Measurements from ENCODE around the gene CCSAP.

Gene CCSAP

GRCh38 chr1:229286099-229286766 is 56.6 kb downstream of the CCSAP start:
- no peak for DNase-seq (ENCODE audit: low read depth)

GRCh38 chr1:229285440-229285839 is 57.4 kb downstream of the CCSAP start:
- no peak for DNase-seq (ENCODE audit: low read depth)

- DNase-seq (ENCODE audit: low read depth) = no peak
Observed at GRCh38 chr1:229284887-229285286, 58.0 kb downstream of the CCSAP start.

- no peak for DNase-seq (ENCODE audit: low read depth)
Observed at GRCh38 chr1:229283183-229283611, 59.6 kb downstream of the CCSAP start.

DNA sequence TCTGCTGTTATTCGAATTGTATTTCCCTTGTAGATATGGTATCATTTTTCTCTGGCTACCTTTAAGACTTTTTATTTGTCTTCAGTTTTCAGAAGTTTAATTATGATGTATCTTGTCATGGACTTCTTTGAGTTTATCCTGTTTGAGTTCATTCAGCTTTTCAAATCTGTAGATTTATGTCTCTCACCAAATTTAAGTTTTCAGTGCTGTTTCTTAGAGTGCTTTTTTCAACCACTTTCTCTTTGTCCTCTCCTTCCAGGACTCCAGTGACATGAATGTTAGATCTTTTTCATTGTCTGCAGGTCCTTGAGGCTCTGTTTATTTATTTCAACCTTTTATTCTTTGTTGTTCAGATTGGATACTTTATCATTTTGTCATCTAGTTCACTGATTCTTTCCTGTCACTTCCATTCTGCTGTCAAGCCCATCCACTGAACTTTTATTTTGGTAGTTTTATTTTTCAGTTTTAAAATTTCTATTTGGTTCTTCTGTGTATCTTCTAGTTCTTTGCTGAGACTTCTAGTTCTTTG is 60.5 kb downstream of the CCSAP start:
- DNase-seq (ENCODE audit: low read depth) = no peak

GRCh38 chr1:229281339-229281926 is 61.4 kb downstream of the CCSAP start:
- no peak for DNase-seq (ENCODE audit: low read depth)

DNA sequence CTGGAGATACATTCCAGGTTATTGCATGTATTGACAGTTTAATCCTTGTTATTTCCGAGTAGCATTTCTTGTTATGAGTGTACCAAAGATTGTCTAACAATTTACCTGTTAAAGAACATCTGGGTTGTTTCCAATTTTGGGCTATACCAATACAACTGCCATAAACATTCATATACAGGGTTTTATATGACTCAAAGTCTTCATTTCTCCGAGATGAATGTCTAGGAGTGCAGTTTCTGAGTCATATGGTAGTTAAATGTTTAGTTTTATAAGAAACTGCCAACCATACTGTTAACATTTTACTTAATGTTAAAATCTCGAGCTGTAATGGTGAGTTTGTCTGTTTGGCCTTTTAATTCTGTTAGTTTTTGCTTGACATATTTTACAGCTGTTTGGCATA is 61.9 kb downstream of the CCSAP start:
- no peak for DNase-seq (ENCODE audit: low read depth)

DNA sequence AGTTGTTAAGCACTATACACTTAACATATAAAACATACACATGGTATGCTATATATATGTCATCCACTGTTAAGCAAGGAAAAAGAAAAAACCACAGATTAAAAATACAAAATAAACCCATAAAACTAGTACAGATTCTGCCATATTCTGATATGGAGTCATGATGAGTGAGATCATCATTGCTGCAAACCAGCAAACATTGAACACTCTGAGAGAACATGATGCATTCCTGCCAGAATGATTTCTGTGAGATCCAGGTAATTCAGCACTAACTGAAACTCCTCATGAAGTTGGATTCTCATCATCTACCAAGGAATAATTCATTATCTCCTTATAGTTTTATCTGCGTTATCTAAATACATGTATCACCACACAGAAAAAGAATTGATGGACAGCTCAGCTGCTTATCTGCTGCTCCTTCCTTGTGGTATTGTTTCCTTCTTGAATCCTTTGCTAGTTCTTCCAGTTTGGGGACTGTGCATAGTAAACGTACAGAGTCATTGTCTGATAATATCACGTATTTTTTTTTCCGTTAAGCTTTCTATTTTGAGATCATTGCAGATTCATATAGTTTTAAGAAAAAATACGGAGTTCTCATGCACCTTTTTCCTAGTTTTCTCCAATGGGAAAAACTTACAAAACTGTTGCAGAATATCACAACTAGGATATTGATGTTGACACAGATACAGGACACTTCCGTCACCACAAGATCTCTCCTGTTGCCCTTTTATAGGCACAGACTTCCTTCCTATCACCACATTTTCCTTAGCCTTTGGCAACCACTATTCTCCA is 62.6 kb downstream of the CCSAP start:
- no peak for DNase-seq (ENCODE audit: low read depth)

- no peak for DNase-seq (ENCODE audit: low read depth)
Observed at GRCh38 chr1:229279242-229279641, 63.6 kb downstream of the CCSAP start.

DNA sequence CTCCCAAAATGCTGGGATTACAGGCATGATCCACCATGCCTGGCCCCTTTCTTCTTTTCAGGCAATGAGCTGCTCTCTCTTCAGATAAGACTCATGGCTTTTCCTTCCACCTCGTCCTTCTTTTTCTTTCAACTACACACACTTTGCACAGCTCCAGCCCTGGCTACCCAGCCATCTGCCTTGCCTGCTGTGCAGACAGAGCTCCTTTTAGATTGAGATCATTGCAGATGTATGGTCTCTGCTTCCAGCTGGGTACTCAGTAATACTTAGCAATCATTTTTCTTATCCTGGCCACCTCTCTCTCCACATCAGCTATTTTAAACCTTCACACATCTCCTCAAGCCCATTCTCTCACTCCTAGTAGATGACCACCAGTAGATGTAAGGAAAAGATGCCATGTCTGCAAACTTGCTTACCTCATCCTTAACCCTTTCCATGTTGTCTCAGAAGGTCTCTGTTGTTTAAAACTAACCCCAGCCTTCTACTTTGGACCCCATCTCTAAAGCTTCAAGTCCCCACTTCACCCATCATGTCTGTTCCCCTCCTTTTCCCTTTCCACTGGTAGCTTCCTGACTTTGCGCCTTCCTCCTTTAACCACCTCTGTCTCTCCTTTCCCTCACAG is 64.6 kb downstream of the CCSAP start:
- DNase-seq (ENCODE audit: low read depth) = no peak

DNA sequence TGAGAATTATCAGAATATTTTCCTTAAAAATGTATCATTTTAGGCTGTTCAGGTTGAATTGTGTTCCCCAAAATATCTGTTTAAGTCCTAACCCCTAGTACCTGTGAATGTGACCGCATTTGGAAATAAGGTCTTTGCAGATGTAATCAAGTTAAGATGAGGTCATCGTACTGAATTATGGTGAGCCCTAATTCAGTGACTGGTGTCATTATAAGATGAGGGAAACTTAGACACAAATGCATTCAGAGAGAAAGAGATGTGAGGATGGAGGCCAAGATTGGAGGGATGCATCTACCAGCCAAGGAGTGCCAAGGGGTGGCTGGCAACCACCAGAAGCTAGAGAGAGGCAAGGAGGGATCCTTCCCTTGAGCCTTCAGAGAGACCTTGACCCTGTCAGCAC is 67.8 kb downstream of the CCSAP start:
- DNase-seq (ENCODE audit: low read depth) = no peak

GRCh38 chr1:229273507-229274232 is 69.2 kb downstream of the CCSAP start:
- DNase-seq (ENCODE audit: low read depth) = no peak

DNA sequence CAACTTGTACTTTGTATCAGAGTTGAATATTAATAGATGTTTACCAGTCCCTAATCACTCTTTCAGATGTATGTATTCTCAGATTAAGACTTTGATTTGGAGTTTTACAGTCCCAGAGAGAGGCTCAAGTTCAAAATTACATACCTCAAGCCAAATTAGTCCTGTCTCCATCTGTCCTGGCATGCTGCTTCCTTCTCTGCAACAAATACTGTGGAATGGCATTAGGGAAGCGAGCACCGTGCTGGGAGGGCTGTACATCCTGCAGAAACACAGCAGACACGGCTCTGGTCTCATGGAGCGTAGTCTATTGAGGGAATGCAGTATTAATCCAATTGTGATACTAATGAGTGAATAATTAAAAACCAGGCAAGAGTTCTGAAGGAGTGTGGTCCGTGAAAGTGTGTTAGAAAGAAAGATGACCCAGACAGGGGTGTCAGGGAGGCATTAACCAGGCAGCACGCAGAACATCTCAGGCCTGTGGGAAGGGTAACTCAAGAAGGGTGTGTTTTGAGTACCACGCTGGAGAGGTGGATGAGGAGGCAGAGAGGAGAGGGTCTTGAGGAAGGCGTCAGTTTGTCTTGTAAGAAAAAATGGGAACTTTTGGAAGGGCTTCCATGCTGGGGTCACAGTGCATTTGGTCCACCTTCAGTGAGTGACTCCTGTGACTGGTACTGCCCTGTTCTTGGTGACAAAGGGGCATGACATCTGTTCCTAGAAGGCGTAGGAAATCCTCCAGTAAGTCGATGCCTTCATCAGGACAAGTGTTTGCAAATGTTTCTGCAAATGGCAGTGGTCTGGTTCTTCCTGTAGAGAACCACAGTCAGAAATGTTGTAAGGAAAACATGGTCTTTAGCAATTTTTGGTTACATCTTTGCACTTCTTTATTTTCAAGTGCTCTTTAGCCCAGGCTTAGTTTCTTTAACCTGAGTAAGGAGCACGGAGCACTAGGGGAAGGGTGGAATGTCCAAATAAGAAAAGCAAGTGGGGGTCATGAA is 70.4 kb downstream of the CCSAP start:
- no peak for DNase-seq (ENCODE audit: low read depth)

DNA sequence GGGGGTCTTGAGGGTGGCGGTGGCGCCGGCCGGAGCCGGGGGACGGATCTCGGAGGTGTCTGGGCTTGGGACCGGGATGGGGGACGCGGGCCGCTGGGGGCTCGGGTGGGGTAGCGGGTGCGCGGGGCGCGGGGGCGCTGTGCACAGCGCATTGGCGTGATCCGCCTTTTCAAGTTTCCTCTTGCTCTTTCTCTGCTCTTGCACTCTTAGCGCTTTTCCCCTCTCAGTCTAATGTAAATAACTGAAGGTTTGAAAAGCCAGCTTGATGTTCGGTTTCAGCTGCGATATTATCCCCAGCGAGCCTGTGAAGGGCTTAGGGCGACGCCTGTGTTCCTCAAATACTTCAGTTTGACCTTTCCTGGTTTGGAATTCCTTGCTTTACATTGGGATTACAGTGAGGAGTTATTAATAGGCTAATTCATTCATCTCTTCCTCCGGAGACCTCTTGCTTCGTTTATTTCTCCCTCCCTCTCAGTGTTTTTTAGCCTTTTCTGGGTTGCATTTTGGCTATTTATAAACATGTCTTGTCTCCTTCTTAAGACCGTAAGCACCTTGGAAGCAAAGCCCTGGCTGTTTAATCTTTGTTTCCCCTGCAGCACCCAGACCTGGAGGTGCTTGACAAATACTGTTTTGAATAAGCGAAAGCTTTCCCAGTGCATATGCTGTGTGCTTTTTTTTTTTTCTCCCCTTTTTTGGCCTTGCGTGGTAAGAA is 71.2 kb downstream of the CCSAP start:
- DNase-seq (ENCODE audit: low read depth) = no peak

Data from CMK (cell line).